HG02981 (cell line): ENCODE measurements around the gene EPHB2.

Experiments used
- ATAC-seq: cut with Tn5 transposase; IDR thresholded peaks from one replicate; pipeline ENCODE4 v1.9.1; 2021; ENCODE audit warnings: mild to moderate bottlenecking, moderate library complexity; ENCODE audit not compliant: unreplicated experiment

EPHB2 gene

DNA sequence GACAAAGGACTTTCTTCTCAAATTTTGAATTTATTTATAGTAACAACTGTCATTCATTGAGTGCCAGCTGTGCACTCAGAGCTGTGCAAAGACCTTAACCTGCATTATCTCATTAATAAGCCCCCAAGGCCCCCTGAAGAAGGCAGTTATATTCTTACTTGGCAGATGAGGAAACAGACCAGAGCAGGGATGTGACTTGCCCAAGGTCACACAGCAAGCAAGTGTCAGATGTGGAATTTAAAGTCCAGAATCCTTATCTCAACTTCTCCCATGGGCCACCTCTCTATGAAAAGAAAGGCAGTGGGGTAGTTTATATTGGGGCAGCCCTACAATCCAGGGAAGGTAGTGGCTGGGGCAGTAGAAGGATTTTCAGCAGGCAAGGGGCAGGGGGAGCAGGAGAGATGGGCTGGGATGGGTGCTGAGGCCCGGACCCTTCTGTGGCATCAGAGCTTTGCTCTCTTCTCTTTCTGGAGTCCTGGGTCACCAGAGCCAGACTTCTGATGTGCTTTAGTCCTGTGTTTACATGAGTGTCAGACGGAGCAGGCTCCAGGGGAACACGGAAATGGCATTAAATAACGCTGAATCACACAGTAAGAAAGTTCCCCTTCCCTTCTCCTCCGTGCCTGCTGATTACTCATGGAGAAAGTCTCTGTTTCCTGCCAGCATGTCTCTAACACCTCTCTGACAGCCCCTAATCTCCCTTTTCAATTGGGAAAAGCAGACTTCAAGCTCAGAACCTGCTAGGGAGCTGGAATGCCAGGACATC, 39.5 kb downstream of the EPHB2 start:
- no peak for ATAC-seq

DNA sequence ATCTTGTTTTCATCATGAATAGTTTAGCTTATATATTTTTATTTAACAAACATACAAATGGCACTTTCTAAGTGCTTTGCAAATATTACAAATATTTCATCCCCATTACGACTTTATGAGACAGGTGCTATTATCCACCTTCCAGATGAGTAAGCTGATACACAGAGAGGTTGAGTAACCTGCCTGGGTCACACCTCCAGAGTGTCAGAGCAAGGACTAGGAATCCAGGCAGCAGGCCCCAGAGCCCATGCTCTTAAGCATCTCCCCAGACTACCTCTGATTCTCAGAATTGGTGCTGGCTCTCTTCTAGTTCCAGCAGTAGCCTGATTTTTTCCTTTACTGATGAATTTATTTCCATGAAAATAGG, 40.0 kb downstream of the EPHB2 start:
- ATAC-seq, result no peak

DNA sequence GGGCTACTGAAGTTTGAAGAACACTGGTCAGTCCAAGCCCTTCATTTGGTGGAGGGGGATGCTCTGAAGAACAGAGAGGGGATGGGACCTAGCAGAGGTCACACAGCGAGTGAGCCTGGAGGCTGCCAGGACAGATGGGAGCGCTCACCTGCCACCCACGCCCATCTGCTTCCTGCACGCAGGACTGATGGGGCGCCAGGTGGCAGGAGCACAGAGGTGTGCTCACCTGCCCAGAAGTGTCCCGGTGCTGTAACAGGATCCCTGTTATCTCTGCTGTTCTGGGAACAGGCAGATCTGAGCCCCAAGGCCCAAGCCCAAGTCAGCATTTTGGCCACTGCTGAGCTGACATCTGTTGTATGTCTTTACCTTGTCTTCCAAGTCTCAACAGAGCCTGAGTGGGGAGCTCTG, 40.5 kb downstream of the EPHB2 start:
- ATAC-seq, result no peak

DNA sequence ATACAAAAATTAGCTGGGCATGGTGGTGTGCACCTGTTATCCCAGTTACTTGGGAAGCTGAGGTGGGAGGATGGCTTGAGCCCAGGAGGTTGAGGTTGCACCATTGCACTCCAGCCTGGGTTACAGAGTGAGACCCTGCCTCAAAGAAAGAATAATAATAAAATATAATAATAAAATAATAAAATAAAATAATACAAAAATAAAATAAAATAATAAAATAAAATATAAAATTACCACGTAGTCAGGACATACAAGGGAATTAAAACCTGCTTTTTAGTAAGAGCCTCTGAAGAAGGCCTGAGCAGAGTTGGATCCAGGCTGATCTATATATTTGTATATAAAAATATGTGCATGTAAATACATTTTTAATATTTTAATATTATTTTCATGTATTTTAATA, 41.7 kb downstream of the EPHB2 start:
- no peak for ATAC-seq

DNA sequence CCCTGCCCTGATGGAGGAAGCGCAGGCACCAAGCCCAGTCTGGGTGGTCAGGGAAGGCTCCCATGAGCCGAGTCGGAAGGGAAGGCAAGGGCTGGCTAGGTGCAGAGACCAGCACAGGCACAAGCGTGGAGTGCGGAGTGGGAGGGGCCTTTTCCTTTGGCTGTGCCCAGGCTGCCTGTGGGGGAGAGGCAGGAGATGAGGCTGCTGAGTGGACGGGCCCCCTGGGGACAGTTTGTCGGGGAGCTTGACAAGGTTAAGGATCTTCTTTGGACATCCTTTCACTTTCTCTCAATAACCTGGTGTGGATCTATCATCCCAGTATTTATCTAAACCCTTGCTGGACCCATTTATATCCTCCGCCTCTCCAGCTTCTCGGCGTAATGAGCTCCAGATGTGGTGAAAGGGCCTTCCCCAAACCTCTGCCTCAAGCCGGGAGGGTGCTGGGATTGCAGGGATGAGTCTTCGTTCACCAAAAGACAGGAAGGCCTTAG, 42.9 kb downstream of the EPHB2 start:
- no peak for ATAC-seq

DNA sequence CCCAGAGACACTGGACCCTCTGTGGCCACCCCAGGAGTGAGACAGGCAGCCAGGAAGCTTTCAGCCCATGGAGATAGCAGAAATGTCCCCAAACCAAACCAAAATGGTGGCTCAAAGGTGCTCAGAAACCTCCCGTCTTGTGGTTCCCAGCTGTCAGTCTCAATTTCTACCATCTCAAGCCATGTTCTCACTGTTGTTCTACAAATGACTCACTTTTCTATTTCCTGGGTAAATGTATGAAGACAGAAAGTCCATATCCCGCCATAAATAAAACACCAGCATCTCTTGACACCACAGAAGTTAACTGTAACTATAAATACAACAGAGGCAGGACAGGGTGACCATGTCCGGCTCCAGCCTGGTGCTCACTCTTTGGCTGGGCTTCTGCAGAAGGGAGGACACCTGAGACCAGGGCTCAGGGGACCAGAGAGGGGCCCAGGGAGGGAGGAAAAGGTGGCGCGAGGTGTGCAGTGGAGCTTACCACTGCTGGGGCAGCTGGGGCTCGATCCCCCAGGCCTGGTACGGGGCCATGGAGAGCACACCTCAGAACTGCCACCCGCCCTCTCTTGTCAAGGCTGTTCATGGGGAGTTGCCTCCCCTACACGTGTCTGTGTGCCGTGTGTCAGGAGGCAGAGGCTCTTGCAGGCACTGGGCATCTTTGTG, 43.6 kb downstream of the EPHB2 start:
- ATAC-seq, result peak; percentile 62

DNA sequence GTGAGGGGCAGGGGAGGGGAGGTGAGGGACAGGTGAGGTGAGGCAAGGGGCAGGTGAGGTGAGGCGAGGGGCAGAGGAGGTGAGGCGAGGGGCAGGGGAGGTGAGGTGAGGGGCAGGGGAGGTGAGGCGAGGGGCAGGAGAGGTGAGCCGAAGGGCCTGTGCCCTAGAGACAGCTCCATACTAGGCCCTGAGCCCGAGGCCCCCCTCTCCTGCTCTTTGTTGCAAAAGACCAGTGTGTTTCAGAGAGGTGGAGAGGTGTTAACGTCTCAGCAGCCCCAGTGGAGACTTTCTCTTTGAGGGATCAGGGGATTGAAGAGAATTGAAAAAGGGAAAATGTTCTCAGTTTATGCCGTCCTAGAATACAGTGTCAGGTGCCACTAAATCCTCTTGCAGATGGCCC, 44.2 kb downstream of the EPHB2 start:
- no peak for ATAC-seq

DNA sequence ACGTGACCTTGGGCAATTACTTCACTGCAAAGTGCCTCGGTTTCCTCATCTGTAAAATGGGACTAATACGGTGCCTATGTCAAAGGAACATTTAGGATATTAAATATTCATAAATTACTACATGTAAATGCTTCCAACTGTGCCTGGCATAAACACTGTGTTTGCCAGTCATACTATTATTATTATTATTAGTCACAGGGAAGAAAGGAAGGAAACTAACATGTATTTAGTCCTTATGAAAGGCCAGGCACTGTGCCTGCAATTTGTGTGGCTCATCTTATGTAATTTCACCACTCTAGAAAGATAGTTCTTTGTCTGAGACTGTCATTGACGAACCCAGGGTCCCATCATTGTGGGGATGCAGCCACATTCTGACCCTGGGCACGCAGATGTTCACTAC, 45.0 kb downstream of the EPHB2 start:
- ATAC-seq, result no peak

DNA sequence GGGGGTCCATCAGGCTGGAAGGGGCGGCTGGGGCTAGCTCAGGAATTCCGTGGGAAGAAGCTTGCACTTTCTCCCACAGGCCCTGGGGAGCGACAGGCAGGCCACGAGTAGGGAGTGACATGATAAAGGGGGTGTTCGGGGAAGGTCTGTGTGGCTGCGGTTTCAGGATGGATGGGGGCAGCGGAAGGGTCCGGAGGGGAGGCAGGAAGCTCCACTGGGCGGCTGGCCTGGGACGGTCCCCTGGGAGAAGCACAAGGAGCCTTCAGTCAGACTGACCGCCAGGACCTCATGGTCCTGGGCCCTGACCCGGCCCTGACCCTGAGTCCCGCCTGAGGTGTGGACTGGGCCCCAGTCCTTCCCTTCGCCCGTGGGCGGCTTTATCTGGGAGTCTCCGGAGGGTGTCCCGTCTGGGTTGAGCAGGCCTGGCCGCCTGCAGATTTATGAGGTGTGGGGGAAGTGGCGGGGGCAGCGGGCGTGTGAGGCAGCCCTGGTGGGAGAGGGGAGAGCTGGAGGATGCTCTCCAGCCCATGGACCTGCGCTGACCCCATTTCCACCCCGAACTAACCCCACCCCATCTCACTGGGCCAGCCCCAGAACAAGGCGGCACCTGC, 45.6 kb downstream of the EPHB2 start:
- no peak for ATAC-seq

DNA sequence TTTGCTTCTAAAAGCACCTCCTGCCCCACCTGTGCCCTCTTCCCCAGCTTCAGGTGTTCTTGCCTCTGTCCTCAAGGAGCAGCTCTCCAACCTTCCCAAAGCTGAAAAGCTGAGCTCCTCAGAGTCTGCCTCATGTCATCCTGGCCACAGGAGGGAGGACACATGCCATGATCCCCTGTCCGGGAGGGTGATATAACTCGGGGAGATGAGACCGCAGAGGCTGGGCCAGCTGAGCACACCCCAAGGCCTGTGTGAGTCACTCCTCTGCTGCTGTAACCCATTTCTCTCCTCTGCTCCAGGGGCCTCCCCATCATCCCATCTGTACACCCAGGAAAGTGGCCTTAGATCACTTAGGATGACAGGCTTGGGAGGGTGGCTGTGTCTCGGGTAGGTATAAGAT, 49.8 kb downstream of the EPHB2 start:
- no peak for ATAC-seq

DNA sequence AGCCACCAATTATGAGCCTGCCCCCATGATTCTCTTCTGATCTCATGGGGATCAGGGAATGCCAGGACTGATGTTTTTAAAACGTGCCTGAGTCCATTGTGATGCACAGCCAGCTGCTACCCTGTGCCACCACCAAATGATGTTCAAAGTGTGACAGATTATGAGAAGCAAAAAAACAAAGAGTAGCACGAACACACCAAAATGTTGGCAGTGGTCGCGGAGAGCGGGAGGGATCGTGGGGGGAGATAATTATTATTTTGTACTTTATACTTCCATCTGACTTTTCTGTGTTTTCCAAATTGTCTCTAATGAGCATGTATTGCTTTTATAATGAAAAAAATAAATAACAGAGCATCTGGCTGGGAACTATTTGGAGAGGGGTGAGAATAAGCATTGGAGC, 50.5 kb downstream of the EPHB2 start:
- ATAC-seq, result no peak

DNA sequence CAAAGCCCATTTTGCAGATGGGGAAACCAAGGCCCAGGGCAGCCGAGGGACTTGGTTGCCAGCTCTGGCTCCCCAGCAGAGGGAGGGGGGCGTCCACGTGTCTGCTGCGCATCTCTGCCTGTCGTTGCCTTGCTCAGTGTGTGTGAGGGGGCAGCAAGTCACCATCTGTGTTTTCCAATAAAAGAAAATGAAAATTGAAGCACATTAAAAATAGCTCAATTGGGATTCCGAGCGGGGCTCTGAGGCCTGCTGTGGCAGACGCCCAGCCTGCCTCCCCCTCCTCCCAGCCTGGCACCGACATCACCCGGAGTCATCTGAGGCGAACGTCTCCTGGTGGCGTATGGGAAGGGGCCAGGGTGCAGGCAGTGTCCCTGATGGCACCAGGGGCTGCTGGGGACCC, 51.2 kb downstream of the EPHB2 start:
- no peak for ATAC-seq

DNA sequence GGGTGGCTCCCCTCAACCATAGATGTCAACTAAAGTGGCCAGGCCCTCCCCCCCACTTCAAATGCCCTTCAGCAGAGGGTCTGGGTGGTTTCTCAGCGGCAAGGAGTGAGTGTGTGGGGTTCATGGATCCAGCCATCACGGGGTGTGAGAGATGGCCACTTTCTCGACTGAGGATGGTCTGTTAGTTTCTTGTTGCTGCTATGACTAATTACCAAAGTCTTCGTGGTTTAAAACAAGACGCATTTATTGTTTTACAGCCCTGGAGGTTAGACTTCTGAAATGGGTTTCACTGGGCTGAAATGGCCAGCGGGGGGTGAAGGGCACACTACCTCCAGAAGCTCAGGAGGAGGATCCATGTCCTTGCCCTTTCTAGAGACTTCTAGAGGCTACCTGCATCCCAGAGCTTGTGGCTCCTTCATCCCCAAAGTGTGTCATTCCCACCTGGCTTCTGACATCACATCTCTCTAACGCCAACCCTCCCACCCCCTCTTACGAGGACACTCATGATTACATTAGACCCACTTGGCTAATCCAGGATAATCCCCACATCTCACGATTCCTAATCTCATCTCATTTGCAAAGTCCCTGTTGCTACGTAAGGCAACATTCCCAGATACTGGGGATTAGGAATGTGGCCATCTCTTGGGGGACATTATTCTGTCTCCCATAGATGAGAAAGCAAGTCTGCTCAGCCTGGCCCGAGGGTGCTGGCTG, 53.0 kb downstream of the EPHB2 start:
- no peak for ATAC-seq

DNA sequence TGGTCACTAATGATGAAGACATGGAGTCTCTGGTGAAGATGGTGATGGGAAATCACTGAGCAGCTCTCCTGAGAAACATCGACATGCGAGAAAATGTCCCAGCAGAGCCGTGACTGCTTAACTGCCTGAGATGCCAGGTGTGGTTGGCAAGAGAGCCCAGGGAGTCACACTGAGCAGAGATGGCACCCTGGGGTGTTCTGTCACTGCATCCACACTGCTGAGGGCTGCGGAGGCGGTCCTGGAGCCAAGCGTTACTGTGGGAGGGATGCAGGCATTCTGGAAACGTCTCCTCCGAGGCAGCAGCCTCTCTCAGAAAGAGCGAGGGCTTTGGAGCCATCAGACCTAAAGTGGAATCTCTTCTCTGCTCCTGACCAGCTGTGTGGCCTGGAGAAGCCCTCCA, 57.2 kb downstream of the EPHB2 start:
- ATAC-seq, result no peak

DNA sequence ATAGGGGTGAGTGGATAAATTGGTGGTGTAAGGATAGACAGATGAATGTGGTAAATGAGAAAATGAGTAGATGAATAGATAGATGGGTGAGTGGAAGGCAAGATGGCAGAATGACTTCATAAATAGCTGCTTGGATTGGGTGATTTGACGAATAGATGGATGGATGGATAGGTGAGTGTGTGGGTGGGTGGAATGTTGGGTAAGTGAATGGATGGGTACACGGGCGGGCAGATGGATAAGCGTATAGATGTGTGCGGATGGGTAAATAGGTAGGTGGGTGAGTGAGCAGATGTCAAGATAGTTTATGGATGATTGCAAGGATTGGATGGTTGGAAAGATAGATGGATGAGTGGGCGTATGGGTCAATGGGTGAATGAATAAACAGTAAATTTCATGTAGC, 59.3 kb downstream of the EPHB2 start:
- no peak for ATAC-seq

DNA sequence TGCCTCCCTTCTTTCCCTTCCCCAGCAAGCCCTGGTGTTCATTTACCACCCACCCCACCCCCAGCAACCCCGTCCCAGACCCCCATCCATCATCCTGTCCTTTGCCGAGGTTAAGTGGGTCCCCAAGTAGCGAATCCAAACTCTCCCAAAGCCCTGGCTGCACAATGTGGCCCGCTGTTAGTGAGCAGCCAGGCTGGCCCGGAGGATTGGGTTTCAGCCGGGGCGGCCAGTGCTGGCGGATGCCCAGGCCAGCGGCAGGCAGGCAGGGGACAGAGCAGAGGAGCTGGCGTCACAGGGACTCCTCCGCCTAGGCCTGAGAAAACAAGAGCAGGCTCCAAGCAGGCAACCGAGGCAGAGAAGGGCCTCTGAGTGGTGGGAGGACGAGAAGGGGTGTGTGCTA, 61.4 kb downstream of the EPHB2 start:
- ATAC-seq, result no peak

DNA sequence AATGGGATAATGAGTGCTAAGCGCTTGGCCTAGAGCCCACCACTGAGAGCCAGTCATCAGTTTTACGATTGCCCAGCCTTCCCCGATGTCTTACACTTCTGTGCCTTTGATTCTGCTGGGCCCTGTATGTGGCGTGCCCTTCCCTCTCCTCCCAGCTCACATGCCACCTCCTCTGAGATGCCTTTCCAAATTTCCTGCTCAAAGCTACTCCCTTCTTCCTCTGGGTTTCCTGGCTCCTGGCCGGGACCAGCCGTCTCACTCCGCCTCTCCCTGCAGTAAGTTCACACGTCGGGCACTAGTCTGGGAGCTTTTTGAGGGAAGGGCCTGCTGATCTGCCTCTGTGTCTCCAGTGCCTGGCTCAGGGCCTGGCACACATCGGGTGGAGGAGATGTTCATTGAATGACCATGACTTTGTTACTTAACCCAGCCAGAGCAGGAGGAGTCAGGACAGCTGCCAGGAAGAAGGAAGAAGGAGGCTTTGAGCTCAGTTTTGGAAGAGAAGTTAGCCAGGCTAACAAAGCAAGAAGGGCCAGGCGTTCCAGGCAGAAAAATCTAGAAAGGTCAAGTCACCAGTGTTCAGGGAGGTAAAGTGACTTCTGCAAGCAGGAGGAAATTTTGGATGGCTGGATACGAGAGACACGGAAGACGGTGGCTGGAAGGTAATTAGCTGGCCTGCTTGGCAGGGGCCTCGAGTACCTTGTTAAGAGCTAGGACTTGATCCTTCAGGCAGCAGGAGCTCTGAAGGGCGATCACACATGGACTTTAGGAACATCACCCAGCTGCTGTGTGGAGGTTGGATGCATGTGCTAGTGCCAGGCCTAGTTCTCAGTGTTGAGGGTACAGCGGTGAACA, 63.6 kb downstream of the EPHB2 start:
- no peak for ATAC-seq

DNA sequence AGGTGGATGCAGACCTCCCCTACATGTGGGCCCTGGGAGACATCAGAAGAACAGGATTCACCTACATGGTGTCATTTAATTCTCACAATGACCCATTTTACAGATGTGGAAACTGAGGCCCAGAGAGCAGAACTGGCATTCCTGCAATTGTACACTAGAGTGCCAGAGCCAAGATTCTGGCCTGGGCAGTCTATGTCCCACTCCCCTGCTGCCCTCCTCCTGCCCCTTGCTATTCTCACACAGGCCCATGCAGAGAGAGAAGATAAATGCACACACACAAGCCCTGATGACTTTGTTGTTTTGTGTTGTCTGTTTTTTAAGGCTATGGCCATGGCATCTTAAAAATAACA, 64.2 kb downstream of the EPHB2 start:
- no peak for ATAC-seq

DNA sequence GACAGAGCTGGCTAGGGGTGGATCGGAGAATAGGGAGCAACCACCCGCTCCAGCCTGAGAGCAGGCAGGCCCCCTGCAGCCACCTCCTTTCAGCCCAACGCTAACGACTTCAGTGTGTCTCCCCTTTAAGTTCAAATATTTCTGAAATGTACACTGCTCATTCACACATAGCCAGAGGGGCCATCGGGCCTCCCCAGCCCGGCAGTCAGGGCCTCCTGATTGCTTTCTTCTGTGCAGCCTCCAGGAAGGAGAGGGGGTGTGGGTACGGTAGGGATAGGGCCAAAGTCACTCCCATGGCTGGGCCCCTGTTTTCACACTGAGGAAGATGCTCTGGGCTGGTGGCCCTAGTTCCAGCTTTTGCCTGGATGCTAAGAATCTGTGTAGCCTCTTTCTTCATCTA, 64.8 kb downstream of the EPHB2 start:
- no peak for ATAC-seq

DNA sequence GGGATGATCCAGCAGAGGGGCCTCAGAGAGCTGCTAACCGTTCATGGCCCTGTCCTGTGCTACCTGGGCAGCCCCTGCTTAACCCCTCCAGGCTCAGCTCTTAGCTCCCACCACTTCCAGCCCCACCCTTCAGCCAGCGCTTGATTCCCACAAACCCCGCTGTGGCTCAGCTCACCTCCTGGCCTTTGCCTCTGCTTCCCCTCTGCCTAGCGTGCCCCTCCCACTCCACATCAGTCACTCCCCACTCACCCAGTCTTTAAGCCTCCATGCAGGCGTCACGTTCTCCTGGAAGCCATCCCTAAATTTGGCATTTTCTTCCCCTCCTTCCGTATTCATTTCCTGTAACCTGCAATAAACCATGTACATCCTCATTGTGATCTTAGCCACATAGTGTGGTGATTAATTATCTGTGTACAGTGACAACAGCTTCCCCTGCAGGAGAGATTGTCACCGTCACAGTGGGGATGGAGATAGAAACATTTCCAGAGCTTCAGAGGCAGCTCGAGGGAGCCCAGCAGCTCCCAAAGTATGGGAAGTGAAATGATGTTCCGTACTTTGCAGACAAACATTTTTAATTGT, 65.5 kb downstream of the EPHB2 start:
- ATAC-seq, result no peak
